ENCODE results near the gene CEP55. TPM values are rescaled to one million over a fixed set of nuclear protein-coding genes. Genes with fewer than 3 reads are reported as not detected.
"Not testable (repeated sequence)": the region's sequence is repeated elsewhere in the genome, so short reads cannot be mapped to it uniquely, and the experiment has no call there.

The CEP55 gene
- total RNA-seq, 1 experiment from 2014 or later, result 74.7 TPM

DNA sequence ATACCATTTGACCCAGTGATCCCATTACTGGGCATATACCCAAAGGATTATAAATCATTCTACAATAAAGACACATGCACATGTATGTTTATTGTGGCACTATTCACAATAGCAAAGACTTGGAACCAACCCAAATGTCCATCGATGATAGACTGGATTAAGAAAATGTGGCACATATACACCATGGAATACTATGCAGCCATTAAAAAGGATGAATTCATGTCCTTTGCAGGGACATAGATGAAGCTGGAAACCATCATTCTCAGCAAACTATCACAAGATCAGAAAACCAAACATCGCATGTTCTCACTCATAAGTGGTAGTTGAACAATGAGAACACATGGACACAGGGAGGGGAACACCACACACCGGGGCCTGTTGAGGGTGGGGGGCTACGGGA is 44.5 kb downstream of the CEP55 start:
- not testable (repeated sequence) for H3K4me3 ChIP-seq, H3K36me3 ChIP-seq, H3K9me3 ChIP-seq, H3K27me3 ChIP-seq, DNase-seq

DNA sequence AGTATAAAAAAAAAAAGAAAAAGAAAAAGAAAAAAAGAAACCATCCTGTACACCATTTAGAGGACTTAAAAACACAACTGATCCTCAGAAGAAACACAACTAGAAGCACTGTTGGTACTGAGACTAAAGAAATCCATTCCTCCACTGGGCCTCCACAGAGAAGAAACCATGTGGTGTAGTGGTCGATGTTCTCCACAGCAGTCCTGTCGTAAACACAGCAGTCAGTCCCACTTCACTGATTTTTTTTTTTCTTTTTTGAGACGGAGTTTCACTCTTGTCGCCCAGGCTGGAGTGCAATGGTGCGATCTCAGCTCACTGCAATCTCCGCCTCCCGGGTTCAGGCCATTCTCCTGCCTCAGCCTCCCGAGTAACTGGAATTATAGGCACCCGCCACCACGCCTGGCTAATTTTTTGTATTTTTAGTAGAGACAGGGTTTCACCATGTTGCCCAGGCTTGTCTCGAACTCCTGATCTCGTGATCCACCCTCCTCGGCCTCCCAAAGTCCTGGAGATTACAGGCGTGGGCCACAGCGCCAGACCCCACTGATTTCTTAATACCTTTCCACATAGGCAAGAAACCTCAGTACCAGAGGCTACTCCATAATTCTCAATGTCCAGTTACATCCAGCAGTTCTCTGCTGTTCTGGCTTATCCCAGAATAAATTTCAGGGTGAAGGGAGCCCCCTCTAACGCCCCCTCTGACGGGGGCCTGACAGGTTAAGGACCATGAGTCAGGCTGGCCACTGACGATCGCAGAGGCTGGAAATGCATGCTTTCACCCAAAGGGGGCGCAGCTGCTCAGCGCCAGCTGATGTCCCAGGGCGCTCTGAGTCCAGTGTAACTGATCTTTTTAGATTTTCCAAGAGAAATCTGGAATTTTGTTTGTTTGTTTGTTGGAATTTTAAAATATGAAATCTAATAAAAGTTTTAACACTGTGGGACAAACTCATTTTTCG is 45.3 kb downstream of the CEP55 start:
- Histone ChIP-seq H3K4me3 (no peak overlapping the region), H3K27me3 (no peaks in the 10 kb centered on the region)
- no peak for DNase-seq

DNA sequence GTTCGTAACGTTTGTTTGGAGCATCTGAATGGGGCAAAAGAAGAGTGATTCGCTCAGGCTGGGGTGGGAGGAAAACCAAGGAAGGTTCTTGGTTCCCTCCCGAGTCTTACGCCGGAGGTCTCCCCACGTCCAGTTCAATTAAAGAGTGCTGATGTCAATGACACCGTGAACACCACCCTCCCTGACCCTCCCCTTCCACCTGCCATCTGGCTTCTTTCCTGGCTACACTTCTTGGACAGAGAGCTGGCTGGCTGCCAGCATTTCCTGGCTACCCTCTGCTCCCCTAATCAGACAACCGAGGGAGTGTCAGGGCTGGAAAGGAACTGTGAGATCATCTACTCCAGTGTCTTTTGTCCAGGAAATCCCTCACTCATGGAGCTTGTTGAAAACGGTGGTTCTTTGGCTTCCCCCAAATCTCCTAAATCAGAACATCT is 46.0 kb downstream of the CEP55 start:
- DNase-seq, result peak; percentile 28
- no peaks in the 10 kb centered on the region for H3K36me3 ChIP-seq
- no peaks in the 10 kb centered on the region for H3K27me3 ChIP-seq
- no peaks in the 10 kb centered on the region for H3K9me3 ChIP-seq
- no peak overlapping the region for H3K4me3 ChIP-seq

More for the DNA sequence above, 45.3 kb downstream of the CEP55 start:
- Histone ChIP-seq H3K36me3 (no peaks in the 10 kb centered on the region), H3K9me3 (no peaks in the 10 kb centered on the region)

DNA sequence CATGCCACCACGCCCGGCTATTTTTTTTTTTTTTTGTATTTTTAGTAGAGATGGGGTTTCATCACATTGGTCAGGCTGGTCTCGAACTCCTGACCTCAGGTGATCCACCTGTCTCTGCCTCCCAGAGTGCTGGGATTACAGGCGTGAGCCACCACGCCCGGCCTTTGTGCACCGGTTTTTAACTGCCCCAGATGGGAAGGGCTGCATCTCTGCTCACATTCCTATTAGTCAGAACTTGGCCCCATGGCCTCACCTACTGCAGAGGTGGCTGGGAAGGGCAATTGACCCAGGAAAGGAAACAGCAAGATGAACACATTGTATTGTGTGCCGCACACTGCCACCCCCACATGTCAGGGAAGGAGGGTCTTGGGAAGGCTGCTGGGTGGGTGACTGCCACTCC is 50.6 kb downstream of the CEP55 start:
- H3K4me3 ChIP-seq, DNase-seq, H3K27me3 ChIP-seq, H3K36me3 ChIP-seq, H3K9me3 ChIP-seq: not testable (repeated sequence)

DNA sequence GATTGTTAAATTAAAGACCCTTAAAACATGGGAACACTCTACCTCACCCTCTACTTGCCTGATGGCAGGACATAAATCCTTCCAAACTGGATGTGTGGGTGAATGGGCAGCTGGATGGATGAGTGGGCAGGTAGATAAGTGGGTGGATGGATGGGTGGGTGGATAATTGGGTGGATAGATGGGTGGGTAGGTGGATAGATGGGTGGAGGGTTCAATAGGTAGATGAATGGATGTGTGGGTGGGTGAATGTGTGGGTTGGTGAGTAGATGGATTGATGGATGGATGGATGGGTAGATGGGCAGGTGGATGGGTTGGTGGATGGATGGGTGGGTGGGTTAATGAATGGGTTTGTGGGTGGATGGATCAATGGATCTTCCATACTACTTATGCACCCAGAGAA is 51.1 kb downstream of the CEP55 start:
- no peak for DNase-seq
- H3K4me3 ChIP-seq, result no peak overlapping the region
- no peaks in the 10 kb centered on the region for H3K36me3 ChIP-seq
- no peaks in the 10 kb centered on the region for H3K9me3 ChIP-seq
- no peaks in the 10 kb centered on the region for H3K27me3 ChIP-seq

DNA sequence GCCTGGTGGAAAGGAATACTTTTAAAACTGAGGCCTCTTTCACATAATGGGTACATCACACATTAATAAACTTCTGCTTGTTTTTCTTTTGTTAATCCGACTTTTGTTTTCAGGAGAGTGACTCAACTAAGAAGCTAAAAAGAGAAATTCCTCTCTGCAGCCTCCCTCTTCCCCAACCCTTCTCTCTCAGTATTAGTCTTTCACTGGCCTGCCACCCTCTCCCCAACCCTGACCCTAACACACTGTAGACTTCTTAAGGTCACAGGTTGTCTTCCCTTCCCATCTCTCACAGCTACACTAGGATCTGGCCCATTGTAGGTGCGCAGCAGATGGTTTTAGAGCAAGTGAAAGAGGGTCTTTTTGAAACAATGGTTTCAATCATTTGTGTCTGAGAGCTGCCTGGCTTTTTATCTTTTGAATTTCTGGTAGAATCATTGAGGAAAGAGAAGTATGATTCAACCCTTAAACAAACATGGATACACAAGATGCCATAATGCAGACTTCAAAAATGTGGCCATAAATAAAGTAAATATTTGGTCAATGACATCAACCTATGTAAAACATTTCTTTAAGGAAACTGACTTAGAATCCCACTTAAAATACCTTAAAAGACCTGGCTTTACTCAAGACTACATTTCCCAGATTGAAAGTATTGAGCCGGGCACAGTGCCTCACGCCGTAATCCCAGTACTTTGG is 52.1 kb downstream of the CEP55 start:
- Histone ChIP-seq H3K27me3 (no peaks in the 10 kb centered on the region), H3K4me3 (no peak overlapping the region), H3K9me3 (no peaks in the 10 kb centered on the region), H3K36me3 (no peaks in the 10 kb centered on the region)
- no peak for DNase-seq

DNA sequence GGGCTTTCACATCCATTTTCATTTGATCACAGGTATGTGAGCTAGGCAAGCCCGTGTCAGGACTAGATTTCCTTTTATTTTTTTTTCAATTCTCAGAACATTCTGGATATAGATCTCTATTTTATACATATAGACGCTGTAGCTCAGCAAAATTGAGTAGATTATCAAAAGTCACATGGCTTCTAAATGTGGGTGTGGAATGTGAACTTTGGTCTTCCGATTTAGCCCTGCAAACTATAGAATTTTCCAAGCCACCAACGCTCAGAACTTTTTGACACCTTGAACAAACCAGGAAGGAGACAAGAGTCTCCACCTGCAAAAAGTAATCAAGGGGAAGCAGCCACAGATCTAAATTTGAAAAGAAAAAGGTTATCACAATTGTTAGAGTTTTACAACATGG is 54.2 kb downstream of the CEP55 start:
- Histone ChIP-seq H3K4me3 (no peak overlapping the region), H3K9me3 (no peaks in the 10 kb centered on the region), H3K27me3 (no peaks in the 10 kb centered on the region), H3K36me3 (no peaks in the 10 kb centered on the region)
- DNase-seq, result no peak

DNA sequence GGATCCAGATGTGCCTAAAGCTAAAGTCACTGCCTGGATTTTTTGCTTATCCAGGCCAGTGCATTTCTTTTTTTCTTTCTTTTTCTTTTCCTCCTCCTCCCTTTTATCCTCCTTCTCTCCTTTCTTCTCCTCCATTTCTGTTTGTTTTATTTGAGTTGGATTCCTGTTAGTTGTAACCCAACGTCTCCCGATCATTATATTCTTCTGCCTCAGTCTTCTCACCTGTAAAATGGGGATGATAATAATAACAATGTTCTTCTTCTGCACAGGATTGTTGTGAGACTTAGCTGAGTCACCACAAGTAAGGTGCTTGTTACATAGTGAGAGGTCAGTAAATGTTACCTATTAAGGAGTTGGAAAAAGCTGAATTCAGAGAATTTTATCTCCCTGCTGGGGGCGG is 56.4 kb downstream of the CEP55 start:
- Histone ChIP-seq H3K4me3 (no peak overlapping the region), H3K36me3 (no peaks in the 10 kb centered on the region), H3K27me3 (no peaks in the 10 kb centered on the region), H3K9me3 (no peaks in the 10 kb centered on the region)
- no peak for DNase-seq

DNA sequence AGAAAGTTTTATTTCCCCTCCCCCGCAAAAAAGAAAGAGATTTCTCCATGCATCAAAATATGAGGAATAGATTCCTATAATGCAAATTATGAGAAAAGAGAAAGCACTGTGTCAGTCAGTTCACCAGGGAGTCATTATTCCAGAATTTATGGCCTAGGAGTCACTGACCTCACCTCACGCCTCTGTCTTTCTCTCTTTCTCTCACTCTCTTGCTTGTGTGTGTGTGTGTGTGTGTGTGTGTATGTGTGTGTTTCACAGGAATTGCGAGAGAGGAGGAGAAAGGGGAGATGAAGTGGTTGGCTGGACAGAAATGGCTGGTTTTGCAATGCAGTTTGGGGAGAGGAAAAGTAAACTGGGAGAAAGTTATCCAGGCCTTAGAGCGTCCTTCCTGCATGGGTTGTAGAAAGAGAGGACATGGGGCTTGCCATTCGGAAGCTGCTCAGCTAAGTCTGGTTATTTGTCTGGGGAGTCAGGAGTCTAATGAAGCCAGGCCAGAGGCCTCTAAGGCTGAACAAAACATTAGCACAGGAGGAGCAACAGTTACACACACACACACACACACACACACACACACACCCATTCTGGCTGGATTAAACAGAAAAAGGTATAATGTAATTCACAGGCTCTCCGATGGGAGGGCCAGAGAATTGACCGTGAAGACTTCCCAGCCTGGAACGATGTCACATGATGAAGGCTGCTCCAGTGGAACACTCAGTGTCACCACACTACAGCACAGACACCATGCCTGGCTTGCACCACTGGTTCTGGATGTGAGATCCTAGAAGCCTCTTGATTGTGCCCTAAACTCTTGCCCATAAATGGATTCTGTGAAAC is 57.3 kb downstream of the CEP55 start:
- no peaks in the 10 kb centered on the region for H3K9me3 ChIP-seq
- no peak overlapping the region for H3K4me3 ChIP-seq
- no peaks in the 10 kb centered on the region for H3K36me3 ChIP-seq
- H3K27me3 ChIP-seq, result no peaks in the 10 kb centered on the region
- no peak for DNase-seq

DNA sequence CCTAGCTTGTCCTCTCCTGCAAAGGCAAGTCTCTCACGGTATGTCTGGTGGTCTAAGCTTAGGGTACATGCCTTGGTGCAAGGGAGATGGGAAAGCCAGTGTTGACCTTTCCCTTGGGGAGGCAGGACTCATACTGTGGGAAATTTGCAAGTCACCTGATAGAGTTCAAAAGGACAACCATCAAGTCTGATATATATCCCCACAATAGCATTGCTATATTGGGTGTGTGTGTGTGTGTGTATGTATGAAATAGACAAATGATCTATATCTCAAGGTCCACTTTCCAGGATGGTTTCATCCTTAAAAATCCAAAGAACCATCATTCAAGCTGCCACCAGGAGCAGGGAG is 57.9 kb downstream of the CEP55 start:
- DNase-seq, result no peak

DNA sequence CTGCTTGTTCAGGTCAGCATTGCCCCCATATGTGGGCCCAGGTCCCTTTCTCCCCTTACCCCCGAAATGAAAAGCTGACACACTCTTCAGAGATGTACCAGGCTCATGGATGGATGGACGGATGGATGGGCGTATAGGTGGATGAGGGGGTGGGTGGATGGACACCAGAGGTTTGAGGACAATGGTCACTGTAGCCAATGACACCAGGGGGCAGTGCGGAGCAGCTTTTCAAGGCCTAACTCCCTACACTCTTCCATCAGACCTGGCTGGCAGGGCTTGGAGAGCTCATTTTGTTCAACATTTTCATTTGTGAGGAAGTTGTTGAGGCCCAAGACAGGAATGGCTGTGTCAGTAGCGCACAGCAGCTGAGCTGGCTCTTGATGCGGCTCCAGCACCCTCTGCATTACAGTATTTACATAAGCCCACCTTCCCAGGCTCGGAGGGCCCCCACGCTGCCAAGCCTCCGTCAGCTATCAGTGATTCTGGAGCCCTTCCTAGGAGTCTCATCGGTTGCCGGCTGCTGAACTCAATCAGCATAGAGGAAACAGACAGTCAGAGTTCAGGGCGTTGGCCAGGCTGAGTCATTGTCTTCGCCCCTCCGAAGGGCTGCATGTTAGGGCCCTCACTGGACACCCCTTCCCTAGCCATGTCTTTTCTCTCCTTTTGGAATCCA is 58.5 kb downstream of the CEP55 start:
- Histone ChIP-seq H3K36me3 (no peaks in the 10 kb centered on the region), H3K9me3 (peaks cover 4% of the 10 kb centered on the region; the same call in 1 of the 2 replicates), H3K27me3 (no peaks in the 10 kb centered on the region), H3K4me3 (no peak overlapping the region)
- DNase-seq, result peak; percentile 62

More for the DNA sequence above, 57.9 kb downstream of the CEP55 start:
- H3K9me3 ChIP-seq, result no peaks in the 10 kb centered on the region; the same call in 1 of the 2 replicates
- no peak overlapping the region for H3K4me3 ChIP-seq
- H3K27me3 ChIP-seq, result no peaks in the 10 kb centered on the region
- H3K36me3 ChIP-seq, result no peaks in the 10 kb centered on the region

DNA sequence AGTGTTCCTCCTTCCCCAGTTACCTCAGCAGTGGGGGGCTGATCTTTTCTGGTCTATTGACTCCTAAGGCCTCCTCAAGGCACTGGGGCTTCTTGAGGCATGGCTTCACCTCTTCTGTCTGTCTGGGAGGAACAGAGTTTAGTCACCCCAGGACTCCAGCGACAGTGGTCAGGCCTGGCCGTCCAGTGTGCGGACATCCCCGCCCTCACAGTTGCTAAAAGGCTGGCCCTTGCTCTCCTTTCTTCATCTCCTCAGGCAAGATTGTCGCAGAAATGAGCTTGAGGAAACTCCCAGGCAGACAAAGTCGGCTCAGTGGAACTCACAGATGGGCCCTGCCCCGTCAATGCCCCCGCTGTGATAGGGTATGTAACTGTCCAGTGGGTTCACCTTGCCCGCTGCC is 63.1 kb downstream of the CEP55 start:
- H3K27me3 ChIP-seq, result no peaks in the 10 kb centered on the region
- peaks cover 4% of the 10 kb centered on the region; the same call in 1 of the 2 replicates for H3K9me3 ChIP-seq
- no peak for DNase-seq
- H3K4me3 ChIP-seq, result no peak overlapping the region
- no peaks in the 10 kb centered on the region for H3K36me3 ChIP-seq

DNA sequence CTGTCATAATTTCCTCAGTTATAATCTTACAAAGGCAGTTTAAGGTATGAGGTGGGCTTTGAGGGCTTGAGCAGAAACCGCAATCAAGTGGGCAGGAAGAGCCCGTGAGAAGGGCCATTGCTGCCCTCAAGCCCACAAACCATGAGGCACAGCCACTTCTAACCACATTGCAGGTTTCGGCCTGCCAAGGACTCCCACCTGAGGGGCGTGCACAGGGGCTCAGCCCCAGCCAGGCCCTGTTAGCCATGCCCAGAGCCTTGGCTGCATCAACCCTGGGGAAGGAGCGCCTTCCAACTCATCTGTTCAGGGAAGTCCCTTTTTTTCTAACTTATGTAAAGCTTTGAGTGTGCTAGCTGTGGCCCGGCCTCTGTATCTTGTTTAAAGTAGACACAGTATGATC is 64.1 kb downstream of the CEP55 start:
- H3K27me3 ChIP-seq, result no peaks in the 10 kb centered on the region
- no peaks in the 10 kb centered on the region for H3K36me3 ChIP-seq
- DNase-seq, result no peak
- no peak overlapping the region for H3K4me3 ChIP-seq
- H3K9me3 ChIP-seq, result peaks cover 4% of the 10 kb centered on the region; the same call in 1 of the 2 replicates

DNA sequence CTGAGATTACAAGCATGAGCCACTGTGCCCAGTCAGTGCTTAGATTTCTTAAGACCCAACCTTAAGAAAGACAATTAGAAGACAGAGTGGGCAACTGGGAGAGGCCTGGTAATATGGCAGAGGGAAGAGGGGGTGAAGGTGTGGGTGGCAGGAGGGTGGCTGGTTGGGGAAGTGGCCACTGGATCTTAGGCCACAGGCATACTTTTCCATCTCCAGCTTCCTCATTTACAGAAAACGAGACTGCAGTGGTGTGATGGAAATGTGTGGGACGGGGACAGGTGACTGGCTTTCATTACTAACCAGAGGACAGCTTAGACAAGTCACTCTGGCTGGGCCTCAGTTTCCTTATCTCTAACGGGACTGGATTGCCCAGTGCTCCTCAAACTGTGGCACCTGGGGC is 69.0 kb downstream of the CEP55 start:
- peaks cover 22% of the 10 kb centered on the region for H3K27me3 ChIP-seq
- H3K36me3 ChIP-seq, result no peaks in the 10 kb centered on the region
- no peaks in the 10 kb centered on the region for H3K9me3 ChIP-seq
- no peak overlapping the region for H3K4me3 ChIP-seq
- no peak for DNase-seq

DNA sequence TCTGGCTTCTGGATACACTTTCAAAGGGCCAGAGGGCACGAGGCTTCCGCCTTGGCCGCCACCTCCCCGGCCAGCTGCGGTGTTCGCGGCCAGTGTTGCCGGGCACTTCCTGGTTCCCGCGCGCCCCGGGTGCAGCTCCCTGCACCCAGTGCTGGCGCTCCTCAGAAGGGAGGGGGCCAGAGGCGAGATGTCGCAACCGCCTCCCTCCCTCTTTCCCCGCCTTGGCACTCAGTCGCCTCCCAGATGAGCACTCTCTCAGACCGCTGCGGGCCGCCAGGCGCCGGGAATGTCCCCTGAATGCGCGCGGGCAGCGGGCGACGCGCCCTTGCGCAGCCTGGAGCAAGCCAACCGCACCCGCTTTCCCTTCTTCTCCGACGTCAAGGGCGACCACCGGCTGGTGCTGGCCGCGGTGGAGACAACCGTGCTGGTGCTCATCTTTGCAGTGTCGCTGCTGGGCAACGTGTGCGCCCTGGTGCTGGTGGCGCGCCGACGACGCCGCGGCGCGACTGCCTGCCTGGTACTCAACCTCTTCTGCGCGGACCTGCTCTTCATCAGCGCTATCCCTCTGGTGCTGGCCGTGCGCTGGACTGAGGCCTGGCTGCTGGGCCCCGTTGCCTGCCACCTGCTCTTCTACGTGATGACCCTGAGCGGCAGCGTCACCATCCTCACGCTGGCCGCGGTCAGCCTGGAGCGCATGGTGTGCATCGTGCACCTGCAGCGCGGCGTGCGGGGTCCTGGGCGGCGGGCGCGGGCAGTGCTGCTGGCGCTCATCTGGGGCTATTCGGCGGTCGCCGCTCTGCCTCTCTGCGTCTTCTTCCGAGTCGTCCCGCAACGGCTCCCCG is 70.2 kb downstream of the CEP55 start, which contains the start of gene FFAR4:
Gene FFAR4 (plus strand): TSS at position 231 of the 842 bp plus-strand sequence. CDS start 56 bp downstream, at position 287.
- peaks cover 28% of the 10 kb centered on the region for H3K27me3 ChIP-seq
- no peaks in the 10 kb centered on the region for H3K36me3 ChIP-seq
- peak within 1 kb of the TSS; percentile 33 for H3K4me3 ChIP-seq
- H3K9me3 ChIP-seq, result no peaks in the 10 kb centered on the region
- peak; percentile 53 for DNase-seq
